ES-I3 (cell line): ENCODE data around the gene UNC13A.
"Not testable (repeated sequence)": the region's sequence is repeated elsewhere in the genome, so short reads cannot be mapped to it uniquely, and the experiment has no call there.

ENCODE experiments used
- H3K36me3 ChIP-seq: 2 replicates; pipeline ENCODE4 v1.6.1; 2013; ENCODE audit warnings: mild to moderate bottlenecking, low read length, control low read depth, moderate library complexity; ENCODE audit not compliant: insufficient read depth
- H3K4me1 ChIP-seq: 2 replicates; pipeline ENCODE4 v1.6.1; 2013; ENCODE audit warnings: mild to moderate bottlenecking, control low read depth, low read length; ENCODE audit not compliant: insufficient read depth
- H3K9ac ChIP-seq: 2 replicates; pipeline ENCODE4 v1.6.1; 2013; ENCODE audit warnings: low read depth, mild to moderate bottlenecking, low read length, moderate library complexity
- H3K9me3 ChIP-seq: 2 replicates; pipeline ENCODE4 v1.6.1; 2013; ENCODE audit warnings: mild to moderate bottlenecking, low read length, moderate library complexity; ENCODE audit not compliant: control insufficient read depth, insufficient read depth

The UNC13A gene

DNA sequence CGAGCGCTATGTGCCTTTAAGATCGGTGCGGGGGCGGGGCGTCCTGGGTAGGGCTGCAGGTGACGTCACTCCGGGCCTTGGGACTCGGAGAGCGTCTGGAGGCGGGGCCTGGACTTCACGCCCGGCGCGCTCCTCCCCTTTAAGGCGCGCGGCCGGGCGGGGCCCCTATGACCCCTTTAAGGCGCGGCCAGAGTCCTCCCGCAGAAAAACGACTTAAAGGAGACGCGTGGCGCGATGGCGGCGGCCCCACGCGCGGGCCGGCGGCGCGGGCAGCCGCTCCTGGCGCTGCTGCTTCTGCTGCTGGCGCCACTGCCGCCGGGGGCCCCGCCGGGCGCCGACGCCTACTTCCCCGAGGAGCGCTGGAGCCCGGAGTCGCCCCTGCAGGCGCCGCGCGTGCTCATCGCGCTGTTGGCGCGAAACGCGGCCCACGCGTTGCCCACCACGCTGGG is 132.7 kb downstream of the UNC13A start, which contains the start of gene COLGALT1:
Gene COLGALT1, plus strand, starts transcription at position 170 of the 449 bp plus-strand sequence. Its CDS starts 65 bp downstream, at position 235.
- Histone ChIP-seq H3K9me3 (no peaks in the 10 kb centered on the region), H3K4me1 (no peaks in the 10 kb centered on the region; the same call in 1 of the 2 replicates), H3K36me3 (no peaks in the 10 kb centered on the region), H3K9ac (peak within 1 kb of the TSS; percentile 67; the same call in 1 of the 2 replicates)

- H3K9ac ChIP-seq, result peak overlapping the region; percentile 67; the same call in 1 of the 2 replicates
- no peaks in the 10 kb centered on the region; the same call in 1 of the 2 replicates for H3K4me1 ChIP-seq
- no peaks in the 10 kb centered on the region for H3K9me3 ChIP-seq
- H3K36me3 ChIP-seq, result no peaks in the 10 kb centered on the region
These were observed 133.1 kb downstream of the UNC13A start for GRCh38 chr19:17554968-17555479.

DNA sequence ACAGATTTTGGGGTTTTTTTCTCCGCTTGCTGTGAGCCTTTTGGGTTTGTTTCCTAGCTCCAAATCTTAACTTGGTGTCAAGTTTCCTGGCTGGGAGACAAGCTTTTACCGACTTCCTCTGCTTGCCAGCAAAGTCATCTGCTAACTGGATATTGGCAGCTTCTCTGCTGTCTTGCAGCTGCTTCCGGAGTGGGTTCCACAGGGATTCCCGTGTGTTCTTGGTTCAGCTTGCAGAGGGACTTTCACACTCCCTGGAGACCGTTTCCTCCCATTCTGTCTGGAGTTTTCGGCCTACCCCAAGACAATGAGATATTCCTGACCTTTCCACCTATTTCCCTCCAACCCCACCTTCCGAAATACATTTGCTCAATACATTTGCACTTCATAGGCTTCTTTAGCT is 134.9 kb downstream of the UNC13A start:
- Histone ChIP-seq H3K9ac (no peak overlapping the region; the same call in 1 of the 2 replicates), H3K9me3 (peaks cover 6% of the 10 kb centered on the region; the same call in 1 of the 2 replicates), H3K4me1 (no peaks in the 10 kb centered on the region; the same call in 1 of the 2 replicates), H3K36me3 (no peaks in the 10 kb centered on the region)

GRCh38 chr19:17552735-17553134 is 135.4 kb downstream of the UNC13A start:
- H3K9me3 ChIP-seq, H3K36me3 ChIP-seq, H3K4me1 ChIP-seq, H3K9ac ChIP-seq: not testable (repeated sequence)
